NCI-H2196 treated with DMSO at 0.1 percent for 48 hours (cell line): ENCODE data around the gene KLC4.
"Not testable (repeated sequence)": the region's sequence is repeated elsewhere in the genome, so short reads cannot be mapped to it uniquely, and the experiment has no call there.

ENCODE experiments used
- DNase-seq: peaks from one replicate; lab custom pipeline; 2025; ENCODE audit not compliant: unreplicated experiment; lab: John Stamatoyannopoulos, UW

The KLC4 gene

DNA sequence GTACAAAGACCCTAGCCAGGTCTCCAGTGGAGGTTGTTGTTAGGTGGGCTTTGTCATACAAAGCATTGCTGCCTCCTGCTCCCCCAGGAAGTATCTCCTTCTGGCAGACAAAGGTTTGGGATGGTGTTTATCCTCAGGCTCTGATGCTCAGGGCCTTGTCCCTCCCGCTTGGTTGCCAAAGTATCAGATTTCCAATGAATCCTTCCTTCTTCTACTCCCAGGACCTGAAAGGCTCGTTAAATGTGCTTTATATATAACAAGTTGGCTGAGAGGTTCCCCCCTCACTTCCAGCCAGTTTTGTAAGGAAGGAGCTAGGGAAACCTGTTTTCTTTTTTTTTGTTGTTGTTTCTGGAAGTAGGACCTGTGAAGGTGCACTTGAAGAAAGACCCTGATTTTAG lies 31.1 kb downstream of the KLC4 start:
- no peak for DNase-seq

DNA sequence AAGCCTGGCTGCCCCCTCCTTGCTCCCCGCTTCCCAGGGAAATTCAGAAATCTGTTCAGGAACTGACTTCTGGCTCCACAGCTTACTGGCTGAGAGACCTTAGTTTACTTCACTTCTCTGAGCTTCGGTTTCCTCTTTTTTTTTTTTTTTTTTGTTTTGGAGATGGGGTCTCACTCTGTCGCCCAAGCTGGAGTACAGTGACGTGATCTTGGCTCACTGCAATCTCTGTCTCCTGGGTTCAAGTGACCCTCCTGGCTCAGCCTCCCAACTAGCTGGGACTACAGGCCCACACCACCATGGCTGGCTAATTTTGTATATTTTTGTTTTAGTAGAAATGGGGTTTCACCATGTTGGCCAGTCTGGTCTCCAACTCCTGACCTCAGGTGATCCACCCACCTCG lies 31.6 kb downstream of the KLC4 start:
- DNase-seq, result no peak

DNA sequence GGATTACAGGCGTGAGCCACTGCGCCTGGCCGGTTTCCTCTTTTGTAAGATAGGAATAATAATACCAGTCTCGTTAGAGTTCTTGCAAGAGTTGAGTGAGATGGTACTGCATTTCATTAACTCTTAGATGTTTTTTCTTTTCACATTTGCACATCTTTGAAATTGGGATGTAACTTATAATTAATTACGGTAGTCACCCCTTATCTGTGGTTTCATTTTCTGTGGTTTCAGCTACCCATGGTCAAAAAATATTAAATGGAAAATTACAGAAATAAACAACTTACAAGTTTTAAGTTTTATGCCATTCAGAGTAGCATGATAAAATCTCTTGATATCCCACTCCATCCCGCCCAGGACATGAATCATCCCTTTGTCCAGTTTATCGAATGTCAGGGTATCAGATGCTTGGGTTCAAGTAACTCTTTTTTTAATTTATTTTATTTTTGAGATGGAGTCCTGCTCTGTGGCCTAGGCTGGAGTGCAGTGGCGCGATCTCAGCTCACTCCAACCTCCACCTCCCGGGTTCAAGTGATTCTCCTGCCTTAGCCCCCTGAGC lies 32.1 kb downstream of the KLC4 start:
- no peak for DNase-seq

DNA sequence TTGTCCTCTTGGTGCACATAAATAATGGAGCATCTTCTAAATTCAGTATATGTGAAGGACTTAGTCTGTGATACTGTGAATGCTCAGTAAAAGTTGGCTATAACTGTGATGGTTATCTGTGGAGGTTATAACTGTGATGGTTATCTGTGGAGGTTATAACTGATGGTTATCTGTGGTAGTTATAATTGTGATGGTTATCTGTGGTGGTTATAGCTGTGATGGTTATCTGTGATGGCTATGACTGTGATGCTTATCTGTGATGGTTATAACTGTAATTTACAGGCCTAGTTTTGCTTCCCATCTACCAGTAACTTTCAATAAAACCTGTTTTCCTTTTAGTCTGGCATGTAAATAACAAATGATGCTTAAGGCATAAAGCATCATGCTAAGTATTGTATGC lies 33.2 kb downstream of the KLC4 start:
- DNase-seq, result no peak

DNA sequence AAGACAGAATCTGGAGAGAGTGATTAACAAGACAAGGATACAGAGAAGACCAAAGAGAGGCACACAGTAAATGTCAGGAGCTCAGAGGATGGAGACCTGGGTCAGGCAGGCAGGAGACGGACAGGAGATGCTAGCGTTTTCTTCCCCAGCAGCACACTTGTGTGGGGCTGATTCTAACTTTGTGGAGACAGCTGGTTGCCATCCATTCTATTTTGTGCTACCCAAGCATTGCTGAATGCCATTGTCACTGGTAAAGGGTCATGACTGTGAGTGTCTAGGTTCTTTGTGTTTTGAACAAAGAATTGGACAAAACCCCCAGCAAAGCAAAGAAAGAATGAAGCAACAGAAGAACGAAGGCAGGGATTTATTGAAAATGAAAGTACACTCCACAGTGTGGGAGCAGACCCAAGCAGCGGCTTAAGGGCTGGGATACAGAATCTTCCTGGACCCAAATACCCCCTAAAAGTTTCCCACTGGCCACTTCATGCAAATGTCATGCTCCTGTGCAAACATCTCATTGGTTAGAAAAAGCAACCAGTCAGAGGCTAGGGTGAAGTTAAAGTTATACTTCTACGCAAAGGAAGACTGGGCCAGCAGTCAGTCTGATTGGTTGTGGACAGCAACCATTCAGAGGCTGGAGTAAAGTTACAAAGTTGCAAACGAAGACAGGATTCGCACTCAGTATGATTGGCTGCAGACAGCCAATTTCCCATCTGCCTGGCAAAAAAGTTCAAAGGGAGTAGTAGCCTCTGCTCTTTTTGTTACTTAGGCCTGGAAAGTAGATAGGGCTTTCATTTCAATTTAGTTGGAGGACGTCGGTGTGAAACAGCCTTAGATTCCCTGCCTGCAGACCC lies 34.2 kb downstream of the KLC4 start:
- DNase-seq, result no peak

DNA sequence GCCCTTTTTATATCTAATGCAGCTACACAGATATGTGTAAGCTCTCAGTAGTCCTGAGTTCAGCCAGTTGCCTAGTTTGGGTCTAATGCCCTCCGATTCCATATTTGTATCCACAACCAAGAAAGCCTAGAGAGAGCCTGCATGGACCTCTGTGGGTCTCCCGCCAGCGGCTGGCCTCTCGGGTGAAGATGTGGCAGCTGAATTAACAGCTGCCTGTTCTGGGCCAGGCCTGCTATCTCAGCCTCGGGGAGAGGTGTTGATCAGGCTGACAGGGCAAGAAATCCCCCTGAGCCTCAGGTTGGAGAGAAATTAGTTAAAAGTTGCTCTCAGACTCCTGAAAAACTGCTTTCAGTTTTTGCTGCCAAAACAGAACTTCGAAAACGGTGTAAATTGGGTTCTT lies 36.5 kb downstream of the KLC4 start:
- DNase-seq, result no peak

DNA sequence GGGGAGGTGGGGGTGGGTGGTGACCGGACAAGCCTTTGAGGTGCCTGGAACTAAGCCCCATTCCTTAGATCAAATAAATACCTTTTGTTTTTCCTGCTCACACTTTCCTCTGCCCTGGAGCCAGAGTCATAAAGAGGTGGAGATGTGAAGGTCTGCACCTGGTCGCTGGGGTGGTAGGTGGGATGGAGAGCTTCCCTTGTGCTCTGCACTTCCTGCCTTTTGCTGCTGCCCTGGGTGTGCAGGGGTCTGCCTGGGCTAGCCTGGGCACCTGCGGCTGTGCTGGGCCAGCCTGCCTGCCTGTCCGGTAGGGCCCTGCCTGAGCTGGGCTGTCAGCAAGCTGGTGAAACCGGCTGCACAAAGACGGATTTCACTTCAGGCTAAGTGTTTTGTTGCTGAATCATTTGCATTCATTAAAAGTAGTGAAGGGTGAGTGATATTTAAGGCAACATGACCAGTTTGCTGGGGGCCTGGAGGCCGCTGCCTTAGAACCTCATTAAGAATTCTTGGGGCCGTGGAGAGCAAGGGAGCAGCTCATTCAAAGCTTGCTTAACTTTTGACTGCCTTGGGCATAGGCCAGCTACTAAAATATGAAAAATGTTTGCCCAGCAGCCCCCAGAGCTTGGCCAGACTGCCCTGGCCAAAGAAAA lies 37.1 kb downstream of the KLC4 start:
- no peak for DNase-seq

DNA sequence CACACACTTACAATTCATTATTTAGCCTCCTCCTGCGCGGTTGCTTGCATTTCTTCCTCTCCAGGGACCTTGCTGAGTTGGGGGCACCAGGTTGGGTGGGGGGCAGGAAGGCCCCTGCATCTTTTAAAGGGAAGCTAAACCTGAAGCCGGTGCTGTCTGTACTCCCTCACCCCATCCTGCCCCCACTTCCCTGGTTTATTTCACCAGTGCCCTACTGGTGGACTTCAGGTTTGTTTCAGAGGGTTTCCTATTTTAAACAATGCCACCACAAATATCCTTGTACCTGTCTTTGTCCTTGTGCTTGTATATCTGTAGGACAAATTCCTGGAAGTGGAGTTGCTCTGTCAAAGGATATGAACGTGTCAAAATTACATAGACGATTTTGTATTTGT lies 37.7 kb downstream of the KLC4 start:
- DNase-seq, result no peak

DNA sequence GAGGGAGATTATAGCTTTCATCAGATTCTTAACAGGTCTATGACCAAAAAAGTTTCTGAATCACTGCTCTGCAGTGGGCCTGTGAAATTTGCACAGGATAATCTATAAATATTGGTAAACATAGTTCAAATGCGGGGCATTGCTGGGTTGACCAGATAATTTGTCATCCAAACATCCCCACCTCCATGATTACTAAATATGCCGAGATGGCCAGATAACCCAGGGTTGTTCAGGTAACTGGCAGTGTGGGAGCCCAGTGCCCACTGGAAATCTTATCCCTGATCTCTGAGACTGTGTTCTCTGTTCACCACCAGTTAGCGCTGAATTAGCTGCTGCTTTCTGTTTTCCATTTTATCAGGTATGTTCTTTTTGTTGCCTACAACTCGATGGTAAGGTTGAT lies 38.1 kb downstream of the KLC4 start:
- no peak for DNase-seq

DNA sequence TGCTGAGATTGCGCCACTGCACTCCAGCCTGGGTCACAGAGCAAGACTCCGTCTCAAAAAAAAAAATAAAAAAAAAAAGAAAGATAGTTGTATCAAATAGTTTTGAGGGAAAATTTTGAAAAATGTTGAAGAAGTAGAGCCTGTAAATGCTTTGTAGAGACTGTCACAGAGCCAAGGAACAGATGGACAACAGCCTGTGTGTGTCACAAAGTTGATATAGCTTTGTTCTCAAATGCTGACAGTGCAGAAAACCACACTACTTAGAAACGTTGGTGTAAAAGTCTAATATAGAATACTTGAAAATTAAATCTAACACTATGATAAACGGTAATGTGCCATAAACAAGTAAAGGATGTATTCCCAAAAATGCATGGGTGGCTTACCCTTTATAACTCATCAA lies 42.1 kb downstream of the KLC4 start:
- DNase-seq, result no peak

DNA sequence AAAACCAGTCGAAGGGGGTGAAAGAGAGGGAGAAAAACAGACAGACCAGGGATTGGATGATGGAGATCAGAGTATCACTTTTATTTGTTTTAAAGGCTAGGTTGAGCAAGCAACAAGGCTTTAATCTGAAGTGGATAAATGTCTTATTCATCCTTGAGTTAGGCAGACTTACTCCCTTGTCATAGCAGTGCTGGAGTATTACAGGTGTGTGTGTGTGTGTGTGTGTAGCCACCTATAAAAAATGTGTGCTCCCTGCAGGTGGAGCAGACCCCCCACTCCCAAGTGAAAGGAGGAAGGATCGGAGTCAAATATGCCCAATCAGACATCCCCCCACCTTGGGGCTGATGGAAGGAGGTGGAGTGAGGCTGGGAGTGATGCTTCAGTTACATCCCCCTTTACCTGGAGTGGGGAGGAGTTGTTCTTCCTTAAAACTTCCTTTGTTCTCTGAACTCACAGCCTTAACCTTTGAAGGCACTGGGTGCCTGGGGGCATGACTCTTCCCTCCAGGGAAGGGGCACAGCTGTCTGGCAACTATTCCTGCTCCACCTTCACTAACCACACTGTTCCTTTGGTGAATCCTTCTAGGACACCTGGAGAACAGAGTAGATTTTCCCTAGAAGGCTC lies 43.9 kb downstream of the KLC4 start:
- DNase-seq, result no peak

DNA sequence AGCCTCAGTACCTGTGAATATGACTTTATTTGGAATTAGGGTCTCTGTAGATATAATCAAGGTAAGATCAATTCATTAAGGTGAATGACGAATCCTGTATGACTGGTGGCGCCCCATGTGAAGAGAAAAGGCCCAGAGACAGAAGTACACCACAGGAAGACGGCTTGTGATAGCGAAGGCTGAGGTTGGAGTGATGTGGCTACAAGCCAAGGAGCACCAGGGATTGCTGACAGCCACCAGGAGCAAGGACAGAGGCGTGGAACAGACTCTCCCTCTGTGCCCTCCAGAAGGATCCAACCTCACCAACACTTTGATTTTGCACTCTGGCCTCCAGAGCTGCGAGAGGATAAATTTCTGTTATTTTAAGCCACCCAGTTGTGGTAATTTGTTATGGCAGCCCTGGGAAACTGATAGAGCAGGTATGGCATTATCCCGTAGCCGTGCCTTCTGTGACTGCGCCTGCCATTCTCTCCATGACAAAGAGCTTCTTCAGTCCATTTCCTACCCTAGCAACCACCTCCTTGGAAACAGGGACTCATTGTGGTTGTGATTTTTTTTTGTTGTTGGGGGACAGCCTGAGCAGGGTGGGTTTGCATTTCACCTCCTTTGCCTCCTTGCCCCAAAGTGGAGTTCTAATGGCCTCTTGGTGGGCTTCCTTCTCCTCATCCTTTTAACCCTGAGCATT lies 46.2 kb downstream of the KLC4 start:
- DNase-seq, result no peak

DNA sequence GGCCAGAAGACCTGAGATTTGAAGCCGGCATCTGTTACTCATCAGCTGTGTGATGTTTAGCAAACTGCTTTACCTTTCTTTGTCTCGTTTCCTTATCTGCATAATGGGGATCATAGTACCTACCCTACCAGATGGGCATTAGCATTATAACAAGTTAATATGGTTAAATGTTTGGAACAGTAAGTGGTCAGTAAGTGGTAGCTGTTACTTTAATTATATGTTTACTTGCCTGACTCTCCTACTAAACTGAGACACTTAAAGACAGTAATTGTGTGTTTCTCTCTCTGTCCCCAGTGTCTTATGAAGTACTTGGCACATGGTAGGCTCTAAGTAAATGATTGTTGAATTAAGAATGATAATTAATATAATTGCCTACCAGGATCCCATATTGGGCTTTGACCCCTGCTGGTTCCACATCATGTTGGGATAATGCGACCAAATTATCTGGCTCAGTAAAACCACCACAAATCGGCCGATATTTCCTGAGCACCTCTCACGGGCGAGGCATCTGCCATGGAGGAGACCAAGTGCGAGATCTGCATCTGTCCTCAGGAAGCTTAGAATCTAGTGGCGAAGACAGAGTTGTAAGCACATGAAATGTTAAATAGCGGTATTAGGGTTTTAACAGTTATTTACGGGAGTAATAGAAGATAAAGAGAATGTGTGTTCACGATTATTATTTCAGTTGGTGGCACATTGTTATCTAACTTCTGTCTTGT lies 48.1 kb downstream of the KLC4 start:
- no peak for DNase-seq

DNA sequence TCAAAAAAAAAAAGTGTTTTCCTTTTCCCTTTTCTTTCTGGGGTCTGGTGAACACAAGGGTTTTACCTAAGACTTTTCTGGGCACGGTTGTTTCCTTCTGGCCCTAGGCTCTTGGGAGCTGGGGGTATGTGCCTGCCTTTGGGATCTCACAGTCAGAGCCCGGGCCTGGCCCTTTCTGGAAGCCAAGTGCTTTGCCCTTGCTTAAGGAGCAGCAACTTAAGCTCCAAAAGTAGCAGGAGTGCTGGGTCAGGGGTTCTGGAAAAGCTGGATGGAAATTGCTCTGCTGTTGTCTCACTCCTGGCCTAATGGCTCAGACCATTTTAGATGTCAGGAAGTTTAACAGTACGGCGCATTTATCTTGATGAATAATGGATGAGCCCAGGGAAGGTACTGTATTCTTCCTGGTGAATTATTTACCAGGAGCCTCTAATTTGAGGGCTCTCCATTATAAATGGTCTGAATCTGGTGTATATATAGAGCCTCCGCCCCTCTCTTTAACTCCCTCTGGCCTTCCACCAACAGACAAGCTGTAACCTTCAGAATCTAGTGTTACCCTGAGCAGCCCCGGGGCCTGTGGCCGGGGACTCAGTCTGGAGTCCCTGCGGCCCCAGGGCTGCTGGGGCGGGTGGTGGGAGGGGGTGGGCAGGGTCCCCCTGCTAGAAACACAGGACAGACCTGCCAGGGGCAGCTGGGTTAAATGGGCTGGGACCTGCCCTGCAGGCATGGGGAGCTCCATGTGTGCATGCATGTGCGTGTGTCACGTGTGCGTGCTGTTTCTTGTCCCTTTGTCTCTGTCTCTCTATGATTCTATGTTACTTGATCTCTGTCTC lies 54.2 kb downstream of the KLC4 start:
- no peak for DNase-seq

DNA sequence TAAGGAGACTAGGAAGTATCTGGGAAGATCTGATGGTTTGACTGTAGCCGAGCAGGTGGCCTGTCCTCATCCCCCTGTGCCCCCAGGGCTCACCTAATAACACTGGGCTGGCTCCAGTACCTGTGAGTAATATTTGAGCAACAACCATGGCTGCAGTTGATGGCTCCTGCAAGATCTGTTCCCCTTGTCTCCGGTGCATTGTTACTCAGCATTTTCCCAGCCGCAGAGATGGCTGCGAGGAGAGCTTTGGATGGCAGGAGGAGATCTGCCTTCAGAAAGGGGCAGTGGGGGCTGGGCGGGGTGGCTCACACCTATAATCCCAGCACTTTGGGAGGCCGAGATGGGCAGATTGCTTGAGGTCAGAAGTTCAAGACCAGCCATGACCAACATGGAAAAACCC lies 55.9 kb downstream of the KLC4 start:
- no peak for DNase-seq

DNA sequence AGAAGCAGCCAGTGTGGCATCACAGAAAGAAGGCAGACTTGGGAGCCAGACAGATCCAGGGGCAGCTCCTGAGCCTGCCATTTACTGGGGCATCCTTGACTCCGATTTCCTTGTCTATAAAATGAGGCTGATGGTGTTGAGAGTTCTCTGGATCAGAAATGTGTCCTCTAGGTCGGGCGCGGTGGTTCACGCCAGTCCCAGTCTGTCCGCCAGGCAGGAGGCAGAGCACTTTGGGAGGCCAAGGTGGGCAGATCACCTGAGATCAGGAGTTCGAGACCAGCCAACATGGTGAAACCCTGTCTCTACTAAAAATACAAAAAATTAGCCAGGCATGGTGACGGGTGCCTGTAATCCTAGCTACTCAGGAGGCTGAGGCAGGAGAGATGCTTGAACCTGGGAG lies 58.0 kb downstream of the KLC4 start:
- DNase-seq, result not testable (repeated sequence)

DNA sequence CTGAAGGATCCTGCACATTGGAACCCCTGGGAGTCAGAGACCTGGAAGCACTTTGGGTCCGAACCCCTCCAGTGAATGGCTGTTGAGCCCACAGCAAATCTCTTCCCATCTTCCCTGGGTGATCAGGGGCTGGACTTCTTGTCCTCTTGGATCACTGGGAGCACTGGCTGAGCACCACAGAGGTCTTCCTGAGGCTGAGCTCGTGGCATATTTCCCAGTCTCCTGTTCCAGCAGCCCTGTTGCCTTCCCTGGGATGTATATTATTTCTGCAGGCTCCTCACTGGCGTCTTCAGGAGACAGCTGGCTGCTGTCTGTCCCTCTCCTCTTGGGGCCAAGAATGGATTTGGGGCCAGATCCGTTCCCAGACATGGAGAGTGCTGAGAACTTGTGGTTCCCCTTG lies 60.1 kb downstream of the KLC4 start:
- DNase-seq, result no peak

DNA sequence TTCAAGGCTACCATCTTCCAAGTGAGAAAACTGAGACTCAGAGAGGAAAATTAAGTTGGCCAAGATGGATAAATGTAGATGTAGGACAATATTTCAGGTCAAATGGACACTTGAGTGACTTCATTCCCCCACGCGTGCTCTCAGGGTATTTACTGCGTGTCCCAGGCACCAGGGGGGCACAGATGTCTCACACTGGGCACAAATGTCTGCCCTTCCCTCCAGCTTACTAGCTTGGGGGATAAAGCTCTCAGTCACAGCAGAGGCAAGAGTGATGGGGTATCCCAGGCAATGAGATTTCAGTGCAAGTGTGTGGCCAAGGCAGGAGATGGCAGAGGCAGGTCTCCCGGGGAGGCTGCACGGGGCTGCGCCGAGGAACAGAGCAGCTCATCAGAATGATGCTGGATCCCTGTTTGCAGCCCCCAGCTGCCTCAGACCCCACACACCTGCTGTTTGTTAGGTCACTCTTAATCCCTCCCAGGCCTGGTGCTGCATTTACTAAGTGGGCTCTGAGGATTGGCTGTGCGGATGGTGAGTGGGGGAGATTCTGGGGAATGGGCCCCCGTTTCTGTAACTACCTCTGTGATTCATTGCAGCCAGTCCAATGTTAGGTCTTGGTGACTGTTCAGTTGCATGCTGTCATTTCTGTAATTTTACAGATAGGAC lies 60.8 kb downstream of the KLC4 start:
- DNase-seq, result no peak
